BJ (cell line): ENCODE measurements around the gene UNC45B. TPM values are rescaled to one million over a fixed set of nuclear protein-coding genes. Genes with fewer than 3 reads are reported as not detected.
"Not testable (repeated sequence)": the region's sequence is repeated elsewhere in the genome, so short reads cannot be mapped to it uniquely, and the experiment has no call there.

ENCODE experiments used
- CTCF ChIA-PET: fragments of 350-600 bp; formaldehyde crosslinking; extraction: SDS; loops from one replicate; lab custom pipeline; 2021; ENCODE audit warnings: antibody characterized with exemption, inconsistent platforms; lab: Yijun Ruan, JAX
- POLR2A ChIA-PET: fragments of 300-600 bp; sonication (Branson Sonifier 250); formaldehyde crosslinking; extraction: SDS; loops from one replicate; lab custom pipeline; 2021; ENCODE audit warnings: antibody characterized with exemption; lab: Charles Lee
- DNase-seq: peaks from one replicate; pipeline ENCODE4 v3.0.0-alpha.2; 2011; ENCODE audit warnings: low read depth
- H3K27me3 ChIP-seq: 2 replicates; pipeline ENCODE4 v1.6.0; 2011; ENCODE audit warnings: low read length; ENCODE audit not compliant: control insufficient read depth, insufficient read depth
- H3K36me3 ChIP-seq: 2 replicates; pipeline ENCODE4 v1.5.1; 2011; ENCODE audit warnings: low read length; ENCODE audit not compliant: control insufficient read depth, insufficient read depth
- H3K4me3 ChIP-seq: 2 replicates; pipeline ENCODE4 v1.5.1; 2011; ENCODE audit warnings: low read depth, mild to moderate bottlenecking, control low read depth, low read length
- polyA plus RNA-seq: library from polyadenylated mRNA; depleted of rRNA; stranded (reverse); fragments of >200 nt; gene quantifications from 2 replicates; pipeline ENCODE4 v1.2.3, GENCODE V29; 2011
- TF ChIP-seq, protein P1 (sequence below): IDR thresholded peaks from 2 replicates; pipeline ENCODE4 v1.5.1; 2011; ENCODE audit warnings: low read depth, mild to moderate bottlenecking, control low read depth, inconsistent platforms, low read length, moderate library complexity; ENCODE audit not compliant: insufficient read depth

UNC45B gene
- polyA plus RNA-seq, 1 experiment: not detected

DNA sequence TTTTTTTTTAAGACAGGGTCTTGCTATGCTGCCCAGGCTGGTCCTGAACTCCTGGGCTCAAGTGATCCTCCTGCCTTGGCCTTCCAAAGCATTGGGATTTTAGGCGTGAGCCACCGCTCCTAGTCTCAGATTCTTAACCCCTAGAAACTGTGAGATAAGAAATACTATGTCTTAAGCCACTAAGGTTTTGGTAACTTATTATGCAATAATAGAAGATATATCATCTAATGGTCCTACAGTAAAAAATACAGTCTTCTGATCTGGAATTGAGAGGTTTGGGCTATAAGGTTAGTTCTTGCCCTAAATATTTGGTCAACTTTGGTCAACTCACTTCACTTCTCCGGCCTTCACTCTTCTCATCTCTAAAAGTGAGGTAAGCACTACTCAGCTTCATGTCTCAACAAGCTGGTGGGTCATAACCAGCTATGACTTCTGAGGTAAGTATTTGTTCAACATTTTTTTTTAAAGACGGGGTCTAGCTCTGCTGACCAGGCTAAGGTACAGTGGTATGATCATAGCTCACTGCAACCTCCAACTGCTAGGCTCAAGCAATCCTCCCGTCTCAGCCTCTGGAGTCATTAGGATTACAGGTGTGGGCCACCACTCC is 42.7 kb upstream of the UNC45B start:
- TF ChIP-seq, protein P1, sequence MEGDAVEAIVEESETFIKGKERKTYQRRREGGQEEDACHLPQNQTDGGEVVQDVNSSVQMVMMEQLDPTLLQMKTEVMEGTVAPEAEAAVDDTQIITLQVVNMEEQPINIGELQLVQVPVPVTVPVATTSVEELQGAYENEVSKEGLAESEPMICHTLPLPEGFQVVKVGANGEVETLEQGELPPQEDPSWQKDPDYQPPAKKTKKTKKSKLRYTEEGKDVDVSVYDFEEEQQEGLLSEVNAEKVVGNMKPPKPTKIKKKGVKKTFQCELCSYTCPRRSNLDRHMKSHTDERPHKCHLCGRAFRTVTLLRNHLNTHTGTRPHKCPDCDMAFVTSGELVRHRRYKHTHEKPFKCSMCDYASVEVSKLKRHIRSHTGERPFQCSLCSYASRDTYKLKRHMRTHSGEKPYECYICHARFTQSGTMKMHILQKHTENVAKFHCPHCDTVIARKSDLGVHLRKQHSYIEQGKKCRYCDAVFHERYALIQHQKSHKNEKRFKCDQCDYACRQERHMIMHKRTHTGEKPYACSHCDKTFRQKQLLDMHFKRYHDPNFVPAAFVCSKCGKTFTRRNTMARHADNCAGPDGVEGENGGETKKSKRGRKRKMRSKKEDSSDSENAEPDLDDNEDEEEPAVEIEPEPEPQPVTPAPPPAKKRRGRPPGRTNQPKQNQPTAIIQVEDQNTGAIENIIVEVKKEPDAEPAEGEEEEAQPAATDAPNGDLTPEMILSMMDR: no peak
- Histone ChIP-seq H3K36me3 (peaks cover 9% of the 10 kb centered on the region), H3K4me3 (no peak overlapping the region), H3K27me3 (no peaks in the 10 kb centered on the region)
- ChIA-PET POLR2A (no interaction called here), CTCF (interaction anchor here (0.8 to 2.6 kb wide), 3 partner anchors 13 to 15 kb away, joined by 3 to 11 read pairs (median 9); partner anchors contain the start of gene RAD51D)
- no peak for DNase-seq

DNA sequence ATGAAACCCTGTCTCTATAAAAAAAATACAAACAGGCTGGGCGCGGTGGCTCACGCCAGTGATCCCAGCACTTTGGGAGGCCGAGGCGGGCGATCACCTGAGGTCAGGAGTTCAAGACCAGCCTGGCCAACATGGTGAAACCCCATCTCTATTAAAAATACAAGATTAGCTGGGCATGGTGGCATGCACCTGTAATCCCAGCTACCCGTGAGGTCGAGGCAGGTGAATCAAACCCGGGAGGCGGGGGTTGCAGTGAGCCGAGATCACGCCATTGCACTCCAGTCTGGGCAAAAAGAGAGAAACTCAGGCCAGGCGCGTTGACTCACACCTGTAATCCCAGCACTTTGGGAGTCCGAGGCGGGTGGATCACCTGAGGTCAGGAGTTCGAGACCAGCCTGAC is 36.8 kb upstream of the UNC45B start:
- H3K27me3 ChIP-seq, DNase-seq, H3K36me3 ChIP-seq, H3K4me3 ChIP-seq, POLR2A ChIA-PET: not testable (repeated sequence)
- CTCF ChIA-PET: interaction anchor here (1.0 kb wide), 1 partner anchor 8 kb away, joined by 3 read pairs; the partner anchor contains the start of gene RAD51D

DNA sequence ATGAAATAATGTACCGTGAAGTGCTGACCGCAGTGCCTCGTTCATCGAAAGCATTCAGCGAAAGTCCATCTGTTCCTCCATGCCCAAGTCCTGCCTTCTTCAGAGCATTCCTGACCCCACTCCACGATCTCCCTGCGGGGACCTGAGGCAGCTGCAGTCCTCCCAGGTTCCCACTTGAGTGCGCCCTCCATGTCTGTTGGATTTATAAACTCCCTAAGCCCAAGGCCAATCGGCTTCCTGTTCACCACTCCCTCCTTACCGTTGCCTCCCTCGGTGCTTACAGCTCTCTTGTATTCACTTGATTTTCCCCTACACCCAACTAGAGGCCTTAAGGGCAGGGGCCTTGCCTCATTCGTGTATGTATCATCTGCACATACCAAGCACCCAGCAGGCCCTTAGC is 30.8 kb upstream of the UNC45B start:
- Histone ChIP-seq H3K36me3 (no peaks in the 10 kb centered on the region), H3K4me3 (no peak overlapping the region), H3K27me3 (no peaks in the 10 kb centered on the region)
- POLR2A ChIA-PET: no interaction called here
- no peak for DNase-seq
- TF ChIP-seq, protein P1: no peak
- CTCF ChIA-PET: interaction anchor here (1.3 to 7.4 kb wide), 4 partner anchors 27 to 574 kb away, joined by 3 to 90 read pairs (median 5); no protein-coding TSS in a partner anchor

DNA sequence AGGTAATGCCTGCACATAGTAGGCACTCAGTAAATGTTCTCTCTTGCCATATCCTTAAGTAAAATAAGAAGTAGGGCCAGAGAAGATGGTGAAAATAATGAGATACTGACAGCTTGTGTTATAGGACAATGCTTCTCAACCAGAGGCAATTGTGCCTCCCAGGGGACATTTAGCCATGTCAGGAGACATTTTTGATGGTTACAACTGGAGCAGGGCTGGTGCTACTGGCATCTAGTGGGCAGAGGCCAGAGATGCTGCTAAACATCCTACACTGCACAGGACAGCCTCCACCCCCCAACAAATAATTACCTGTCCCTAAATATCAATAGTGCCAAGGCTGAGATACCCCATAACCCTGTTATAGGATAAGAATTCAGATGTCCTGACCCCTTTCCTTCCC is 29.6 kb upstream of the UNC45B start:
- CTCF ChIA-PET: interaction anchor here (0.6 to 7.4 kb wide), 7 partner anchors 13 to 697 kb away, joined by 3 to 90 read pairs (median 6); no protein-coding TSS in a partner anchor
- no peak overlapping the region for H3K4me3 ChIP-seq
- DNase-seq: no peak
- no peaks in the 10 kb centered on the region for H3K27me3 ChIP-seq
- TF ChIP-seq, protein P1: 0 out of 2 replicates have a peak, but pooled peaks have one; percentile 30
- H3K36me3 ChIP-seq: no peaks in the 10 kb centered on the region
- POLR2A ChIA-PET: no interaction called here

DNA sequence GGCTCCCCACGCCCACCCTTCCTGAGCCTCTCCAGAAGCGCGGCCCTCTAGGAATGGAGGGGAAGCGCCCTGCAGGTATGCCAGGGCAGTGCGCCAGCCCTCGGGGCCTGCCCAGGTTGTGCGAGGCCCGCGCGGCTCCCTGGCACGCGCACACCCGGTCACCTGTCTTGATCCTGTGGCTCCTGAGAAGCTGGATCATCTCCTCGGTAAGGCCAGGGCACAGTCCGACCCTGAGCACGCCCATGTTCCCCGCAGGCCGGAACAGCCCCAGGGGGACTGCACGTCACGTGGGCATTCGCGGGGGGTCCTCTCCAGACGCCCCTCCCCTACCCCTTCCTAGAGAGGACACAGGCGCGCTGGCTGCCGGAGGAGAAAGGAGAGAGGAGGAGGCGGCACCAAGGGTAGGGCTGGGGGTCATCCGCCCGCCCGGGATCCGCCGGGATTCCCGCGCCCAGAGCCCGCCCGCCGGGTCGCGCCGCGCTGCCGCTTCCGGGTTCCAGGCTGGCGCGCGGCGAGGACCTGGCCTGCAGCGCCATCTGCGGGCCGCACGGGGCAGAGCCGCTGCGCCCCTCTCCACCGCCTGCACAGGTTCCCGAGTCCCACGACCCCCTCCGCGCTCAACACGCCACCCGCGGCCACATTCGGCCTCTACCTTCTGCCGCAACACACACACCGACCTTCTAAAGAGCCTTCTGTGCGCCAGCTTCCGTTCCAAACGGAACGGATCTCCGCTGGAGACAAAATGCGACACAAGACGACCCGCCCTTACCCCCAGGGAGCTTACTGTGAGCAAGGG is 28.0 kb upstream of the UNC45B start, which contains the start of gene RAD51D:
Gene RAD51D, minus strand, starts transcription at position 491 of the 796 bp plus-strand sequence. Its CDS starts 247 bp downstream, at position 244.
- Histone ChIP-seq H3K4me3 (peak within 1 kb of the TSS; percentile 71), H3K27me3 (no peaks in the 10 kb centered on the region), H3K36me3 (no peaks in the 10 kb centered on the region)
- TF ChIP-seq, protein P1: peak; percentile 70
- DNase-seq: no peak
- CTCF ChIA-PET: interaction anchor here (0.6 to 7.4 kb wide), 36 partner anchors 9 to 702 kb away, joined by 3 to 90 read pairs (median 5); partner anchors contain the start of genes LIG3 and NLE1
- POLR2A ChIA-PET: no interaction called here
